Measurements from ENCODE around the gene CRPPA. TPM values are rescaled to one million over a fixed set of nuclear protein-coding genes. Genes with fewer than 3 reads are reported as not detected.

Gene CRPPA
- total RNA-seq = 3.0 TPM
- long read RNA-seq, full-length matches to known transcripts = 1 of 3 reads
- long read RNA-seq, partial matches to known transcripts = 0 of 3 reads
- long read RNA-seq, other reads (novel, unspliced or antisense) = 2 of 3 reads

DNA sequence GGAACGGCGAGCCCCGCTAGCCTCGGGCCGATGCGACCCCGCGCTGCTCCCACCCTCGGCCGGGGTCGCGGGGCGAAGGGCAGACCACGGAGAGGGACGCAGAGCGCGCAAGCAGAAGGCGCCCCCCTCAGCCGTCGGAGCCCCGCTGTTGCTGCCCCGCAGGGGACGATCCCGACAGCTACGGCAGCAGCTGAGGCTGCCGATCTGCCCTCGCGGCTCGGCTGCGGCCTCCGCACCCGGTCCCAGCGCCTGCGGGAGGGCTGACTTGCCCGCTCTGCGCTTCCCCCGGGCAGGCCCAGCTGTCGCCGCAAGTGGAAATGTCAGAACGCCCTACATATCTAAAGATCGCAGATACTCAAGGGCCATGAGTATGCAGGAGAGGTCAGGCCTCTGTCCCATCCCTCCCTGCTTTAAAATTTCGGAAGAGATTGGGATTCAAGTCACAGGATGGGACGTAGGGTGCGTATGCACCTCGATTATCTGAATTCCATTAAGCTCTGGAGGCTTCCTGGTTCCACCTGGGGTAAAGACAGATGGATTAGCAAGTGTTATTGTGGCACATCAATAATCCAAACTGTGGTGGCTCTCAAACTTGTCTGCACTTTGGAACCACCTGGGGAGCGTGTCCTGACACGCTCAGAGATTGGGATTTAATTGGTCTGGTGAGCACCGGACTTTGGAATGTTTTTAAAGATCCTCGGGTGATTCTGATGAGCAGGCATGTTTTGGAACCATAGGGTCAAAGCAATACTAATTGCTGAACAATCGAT is at the start of gene CRPPA:
CRPPA (minus strand) TSS at position 206 of the 770 bp plus-strand sequence. CDS start 216 bp downstream, outside the sequence.
- TF ChIP-seq, protein P1, sequence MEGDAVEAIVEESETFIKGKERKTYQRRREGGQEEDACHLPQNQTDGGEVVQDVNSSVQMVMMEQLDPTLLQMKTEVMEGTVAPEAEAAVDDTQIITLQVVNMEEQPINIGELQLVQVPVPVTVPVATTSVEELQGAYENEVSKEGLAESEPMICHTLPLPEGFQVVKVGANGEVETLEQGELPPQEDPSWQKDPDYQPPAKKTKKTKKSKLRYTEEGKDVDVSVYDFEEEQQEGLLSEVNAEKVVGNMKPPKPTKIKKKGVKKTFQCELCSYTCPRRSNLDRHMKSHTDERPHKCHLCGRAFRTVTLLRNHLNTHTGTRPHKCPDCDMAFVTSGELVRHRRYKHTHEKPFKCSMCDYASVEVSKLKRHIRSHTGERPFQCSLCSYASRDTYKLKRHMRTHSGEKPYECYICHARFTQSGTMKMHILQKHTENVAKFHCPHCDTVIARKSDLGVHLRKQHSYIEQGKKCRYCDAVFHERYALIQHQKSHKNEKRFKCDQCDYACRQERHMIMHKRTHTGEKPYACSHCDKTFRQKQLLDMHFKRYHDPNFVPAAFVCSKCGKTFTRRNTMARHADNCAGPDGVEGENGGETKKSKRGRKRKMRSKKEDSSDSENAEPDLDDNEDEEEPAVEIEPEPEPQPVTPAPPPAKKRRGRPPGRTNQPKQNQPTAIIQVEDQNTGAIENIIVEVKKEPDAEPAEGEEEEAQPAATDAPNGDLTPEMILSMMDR (IDR thresholded peaks at IDR 0.05) = no peak
- H3K27me3 ChIP-seq (ENCODE audit: low read depth) = no peaks in the 10 kb centered on the region
- no peaks in the 10 kb centered on the region for H3K36me3 ChIP-seq
- H3K9me3 ChIP-seq = no peaks in the 10 kb centered on the region
- H3K4me1 ChIP-seq = peaks cover 16% of the 10 kb centered on the region
- peak within 1 kb of the TSS; percentile 71 for H3K4me3 ChIP-seq
- H3K27ac ChIP-seq = peak within 1 kb of the TSS; percentile 96
- DNase-seq = peak; percentile 55
- intact Hi-C loops (cut with DNase I) = no loop called here
- ATAC-seq = peak; percentile 65 to 76

DNA sequence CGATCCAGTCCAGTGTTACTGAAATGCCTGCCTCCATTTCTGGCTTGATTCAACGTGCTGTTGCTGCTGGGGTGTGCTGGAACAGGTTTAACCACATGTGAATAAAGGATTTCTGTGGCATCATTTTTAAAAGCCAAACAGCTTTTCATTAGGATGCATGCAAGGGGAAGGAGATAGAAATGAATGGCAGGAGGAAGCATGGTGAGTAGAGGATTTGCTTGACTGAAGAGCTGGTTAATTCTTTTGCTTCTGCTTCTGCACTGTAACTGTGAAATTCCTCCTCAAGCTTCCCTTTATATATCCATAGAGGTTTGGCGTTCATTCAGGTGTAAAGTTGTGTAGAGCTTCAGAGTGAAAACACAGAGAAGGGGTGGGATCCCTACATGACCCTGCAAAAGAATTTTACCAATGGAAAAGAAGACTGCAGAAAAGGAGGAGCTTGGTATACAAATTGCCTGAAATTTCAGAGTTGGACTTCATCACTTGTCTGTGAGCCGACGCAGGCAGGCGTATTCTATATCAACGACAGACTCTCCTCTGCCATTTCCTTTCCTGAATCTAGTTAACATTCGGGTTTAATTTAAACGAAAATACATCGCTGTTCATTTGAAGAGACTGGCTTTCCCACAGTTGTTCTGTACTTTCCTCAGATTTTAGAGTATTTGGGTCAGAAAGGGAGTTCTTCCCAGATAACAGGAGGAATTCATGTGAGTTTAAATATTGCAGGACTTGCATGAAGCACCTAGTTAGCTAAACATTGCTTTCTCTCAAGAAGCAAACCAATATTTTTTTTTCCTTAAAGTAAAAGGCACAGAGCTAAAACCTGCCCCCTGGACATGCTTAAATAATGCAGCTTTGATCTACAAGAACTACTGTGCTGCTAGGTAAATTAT is 44.4 kb upstream of the CRPPA start, which contains the start of gene SOSTDC1:
SOSTDC1 (minus strand) TSS at position 270 of the 893 bp plus-strand sequence; CDS start at position 200, 70 bp downstream.
- intact Hi-C loops (cut with DNase I) = no loop called here
- Histone ChIP-seq H3K9me3 (no peaks in the 10 kb centered on the region), H3K27me3 (ENCODE audit: low read depth) (no peaks in the 10 kb centered on the region), H3K4me3 (peak within 1 kb of the TSS; percentile 6), H3K36me3 (no peaks in the 10 kb centered on the region), H3K4me1 (no peaks in the 10 kb centered on the region), H3K27ac (no peak within 1 kb of the TSS)
- no peak for DNase-seq
- TF ChIP-seq, protein P1 (IDR thresholded peaks at IDR 0.05) = no peak
- ATAC-seq = no peak

DNA sequence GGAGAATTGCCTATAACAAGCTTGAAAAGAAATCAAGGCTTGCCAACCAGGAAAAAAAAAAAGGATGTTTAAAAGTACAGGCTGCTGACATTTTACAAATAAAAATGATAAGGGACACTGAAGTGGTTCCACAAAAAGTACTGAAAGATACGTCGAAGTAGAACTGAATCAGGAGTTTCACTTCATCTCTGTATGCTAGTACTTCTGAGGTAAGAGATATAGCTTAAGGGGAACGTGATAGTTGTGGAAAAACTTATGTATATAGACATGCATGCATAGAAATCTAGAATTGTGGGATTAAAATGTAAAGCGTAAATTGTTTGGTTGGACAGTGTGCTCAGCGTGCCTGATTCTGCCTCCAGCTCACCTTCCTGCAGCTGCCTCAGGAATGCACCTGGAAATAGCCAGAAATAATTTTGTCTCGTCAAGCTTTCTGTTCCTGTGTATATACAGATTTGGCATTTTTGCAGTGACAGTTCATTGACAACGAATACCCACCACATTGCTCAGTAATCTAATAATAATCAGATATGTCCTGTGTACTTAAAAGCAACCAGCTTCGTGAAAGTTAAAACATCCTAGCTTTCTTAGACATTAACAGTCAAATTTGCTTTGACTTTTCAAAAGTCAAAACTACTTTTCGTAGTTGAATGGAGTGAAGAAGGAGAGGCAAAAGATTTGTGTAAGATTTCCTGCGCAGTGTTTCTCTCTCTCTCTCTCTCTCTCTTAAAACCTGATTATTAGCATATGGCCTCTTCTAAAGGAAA is 42.8 kb upstream of the CRPPA start:
- Histone ChIP-seq H3K4me1 (no peaks in the 10 kb centered on the region), H3K27me3 (ENCODE audit: low read depth) (no peaks in the 10 kb centered on the region), H3K9me3 (no peaks in the 10 kb centered on the region), H3K36me3 (no peaks in the 10 kb centered on the region), H3K27ac (no peak overlapping the region), H3K4me3 (peak overlapping the region; percentile 6)
- no peak for DNase-seq
- intact Hi-C loops (cut with DNase I) = no loop called here
- TF ChIP-seq, protein P1 (IDR thresholded peaks at IDR 0.05) = no peak
- no peak for ATAC-seq

DNA sequence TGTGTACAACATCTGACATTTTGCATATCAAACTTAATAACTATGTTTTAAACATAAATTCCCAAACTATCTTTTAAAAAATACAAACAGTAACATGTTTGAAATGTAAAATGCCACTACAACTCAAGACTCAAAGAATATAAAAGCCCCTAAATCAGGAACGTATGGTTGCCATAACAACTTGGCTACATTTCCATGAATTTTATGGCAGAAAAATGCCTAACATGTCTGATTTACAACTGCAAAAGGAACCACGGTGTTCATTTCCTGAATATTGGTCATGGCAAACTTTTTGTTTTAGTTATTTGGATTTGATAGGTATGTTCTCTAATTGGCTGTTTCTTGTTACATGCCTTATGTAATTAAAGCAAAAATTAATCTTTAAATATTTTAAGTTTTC is 42.2 kb upstream of the CRPPA start:
- intact Hi-C loops (cut with DNase I) = no loop called here
- TF ChIP-seq, protein P1 (IDR thresholded peaks at IDR 0.05) = no peak
- Histone ChIP-seq H3K4me1 (no peaks in the 10 kb centered on the region), H3K27me3 (ENCODE audit: low read depth) (no peaks in the 10 kb centered on the region), H3K4me3 (peak overlapping the region; percentile 6), H3K36me3 (no peaks in the 10 kb centered on the region), H3K27ac (no peak overlapping the region), H3K9me3 (no peaks in the 10 kb centered on the region)
- DNase-seq (no peak), ATAC-seq (no peak)

DNA sequence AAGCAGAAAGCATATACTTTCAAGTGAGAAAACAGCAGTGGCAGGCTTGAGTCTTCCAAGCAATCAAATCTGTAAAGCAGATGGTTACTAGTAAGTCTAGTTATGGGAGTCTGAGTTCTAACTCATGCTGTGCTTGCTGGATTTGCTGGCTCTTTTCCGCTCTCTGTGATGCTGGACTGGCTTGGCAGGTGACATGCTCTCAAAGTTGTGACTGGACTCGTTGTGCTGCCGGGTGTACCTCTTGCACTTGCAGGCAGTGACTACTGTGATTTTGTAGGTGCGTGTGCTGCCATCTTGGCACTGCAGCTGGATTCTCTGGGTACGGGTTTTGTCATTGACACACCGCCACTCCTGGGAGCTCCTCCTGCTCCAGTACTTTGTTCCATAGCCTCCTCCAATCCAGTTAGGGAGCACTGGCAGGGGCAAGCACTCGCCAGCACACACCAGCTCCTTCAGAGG is 41.1 kb upstream of the CRPPA start:
- no peaks in the 10 kb centered on the region for H3K9me3 ChIP-seq
- ATAC-seq (no peak), DNase-seq (no peak)
- H3K4me3 ChIP-seq = peak overlapping the region; percentile 6
- TF ChIP-seq, protein P1 (IDR thresholded peaks at IDR 0.05) = no peak
- no peak overlapping the region for H3K27ac ChIP-seq
- H3K4me1 ChIP-seq = no peaks in the 10 kb centered on the region
- intact Hi-C loops (cut with DNase I) = no loop called here
- H3K27me3 ChIP-seq (ENCODE audit: low read depth) = no peaks in the 10 kb centered on the region
- H3K36me3 ChIP-seq = no peaks in the 10 kb centered on the region
